C4-2B (cell line): Measurements from ENCODE around the gene SNAPIN.

ENCODE experiments used
- H3K27ac ChIP-seq: fragments of 450-650 bp; 2 replicates; pipeline ENCODE4 v1.5.1; 2017
- CTCF ChIP-seq: fragments of 450-650 bp; conservative IDR thresholded peaks from 2 replicates; pipeline ENCODE4 v1.5.1; 2017; ENCODE audit warnings: mild to moderate bottlenecking
- ZFX ChIP-seq: fragments of 450-650 bp; IDR thresholded peaks from 2 replicates; pipeline ENCODE4 v1.6.1; 2017

SNAPIN gene

GRCh38 chr1:153648000-153648643, 10.4 kb upstream of the SNAPIN start:
- TF ChIP-seq CTCF, result no peak
- no peak for TF ChIP-seq ZFX
- H3K27ac ChIP-seq, result peak overlapping the region; percentile 73

- TF ChIP-seq CTCF, result no peak
- TF ChIP-seq ZFX, result no peak
- peak overlapping the region; percentile 73 for H3K27ac ChIP-seq
These were observed 9.2 kb upstream of the SNAPIN start for GRCh38 chr1:153649137-153649862.

GRCh38 chr1:153649863-153650235, 8.7 kb upstream of the SNAPIN start:
- H3K27ac ChIP-seq, result peak overlapping the region; percentile 73
- TF ChIP-seq CTCF (no peak), ZFX (no peak)

GRCh38 chr1:153651771-153652170, 6.7 kb upstream of the SNAPIN start:
- no peak overlapping the region for H3K27ac ChIP-seq
- TF ChIP-seq ZFX (no peak), CTCF (no peak)

GRCh38 chr1:153652805-153653500, 5.5 kb upstream of the SNAPIN start:
- no peak for TF ChIP-seq CTCF
- TF ChIP-seq ZFX, result no peak
- H3K27ac ChIP-seq, result no peak overlapping the region; the same call in 1 of the 2 replicates

GRCh38 chr1:153655333-153655732, 3.2 kb upstream of the SNAPIN start:
- no peak for TF ChIP-seq CTCF
- TF ChIP-seq ZFX, result no peak

GRCh38 chr1:153659175-153659534, 652 bp downstream of the SNAPIN start:
- TF ChIP-seq ZFX (no peak), CTCF (no peak)
- H3K27ac ChIP-seq, result peak overlapping the region; percentile 75

More at GRCh38 chr1:153655333-153655732, 3.2 kb upstream of the SNAPIN start:
- H3K27ac ChIP-seq, result no peak overlapping the region
